GM18526 (cell line): ENCODE measurements around the gene NFATC2IP.

Experiments used
- POLR2A ChIP-seq: IDR thresholded peaks from 3 replicates; pipeline ENCODE4 v1.6.1; 2011; ENCODE audit not compliant: insufficient read length; ENCODE audit errors: extremely low read depth

Gene NFATC2IP

DNA sequence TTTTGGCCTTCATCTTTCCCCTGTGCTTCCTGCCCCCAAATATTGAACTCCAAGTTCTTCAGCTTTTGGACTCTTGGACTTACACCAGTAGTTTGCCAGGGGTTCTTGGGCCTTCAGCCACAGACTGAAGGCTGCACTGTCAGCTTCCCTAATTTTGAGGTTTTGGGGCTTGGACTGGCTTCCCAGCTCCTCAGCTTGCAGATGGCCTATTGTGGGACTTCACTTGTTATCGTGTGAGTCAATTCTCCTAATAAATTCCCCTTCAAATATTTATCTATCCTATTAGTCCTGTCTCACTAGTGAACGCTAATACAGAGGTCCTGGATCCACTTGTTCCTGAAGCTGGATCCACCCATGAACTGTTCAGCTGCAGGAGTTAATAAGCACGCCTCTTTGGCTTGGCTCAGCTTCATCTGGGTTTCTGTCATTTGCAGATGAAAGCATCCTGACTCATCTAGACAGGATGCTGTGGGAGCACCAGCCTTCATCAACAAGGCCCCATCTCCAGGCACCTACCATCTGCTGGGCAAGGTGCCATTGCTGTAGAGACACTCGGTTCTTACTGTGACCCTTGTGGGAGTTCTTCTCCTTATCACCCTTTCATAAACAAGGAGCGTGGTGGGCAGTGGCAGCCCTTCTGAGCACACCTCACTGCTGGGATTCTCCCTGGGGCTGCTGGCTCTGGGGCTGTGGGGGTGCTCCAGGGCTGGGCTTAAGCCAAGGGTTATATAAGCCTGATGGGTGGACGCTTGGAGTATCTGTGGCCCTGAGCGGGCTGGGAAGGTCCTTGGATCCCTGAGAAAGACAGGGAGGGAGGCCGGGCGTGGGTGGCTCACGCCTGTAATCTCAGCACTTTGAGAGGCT lies 57.2 kb downstream of the NFATC2IP start:
- TF ChIP-seq POLR2A: no peak

- TF ChIP-seq POLR2A: no peak
These were observed 58.5 kb downstream of the NFATC2IP start for GRCh38 chr16:29009050-29009837.

GRCh38 chr16:29009838-29010166 lies 59.1 kb downstream of the NFATC2IP start:
- TF ChIP-seq POLR2A: no peak

DNA sequence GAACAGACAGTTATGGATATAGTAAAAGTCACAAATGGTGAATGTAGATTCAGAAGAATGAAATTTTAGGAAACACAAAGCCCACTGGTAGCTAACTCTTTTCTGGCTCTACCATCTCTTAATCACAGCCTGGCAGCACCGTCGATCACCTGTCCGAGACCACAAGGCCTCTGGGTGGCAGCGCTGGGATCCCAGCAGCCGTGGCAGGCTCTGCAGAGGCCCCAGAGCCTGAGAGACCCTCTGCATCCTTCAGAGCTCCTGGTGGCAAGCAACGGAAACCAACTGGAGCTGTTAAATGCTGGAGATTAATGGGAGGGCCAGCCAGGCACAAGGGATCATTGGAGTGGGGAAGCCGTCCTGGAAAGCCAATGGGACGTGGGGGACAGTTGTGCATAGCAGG lies 60.4 kb downstream of the NFATC2IP start:
- TF ChIP-seq POLR2A: no peak

- no peak for TF ChIP-seq POLR2A
These were observed 61.1 kb downstream of the NFATC2IP start for GRCh38 chr16:29011851-29012250.

GRCh38 chr16:29012913-29013553 lies 62.3 kb downstream of the NFATC2IP start:
- no peak for TF ChIP-seq POLR2A

GRCh38 chr16:29014561-29015069 lies 63.9 kb downstream of the NFATC2IP start:
- no peak for TF ChIP-seq POLR2A
